HEK293 (cell line): ENCODE data around the gene STAMBPL1.

Experiments
- CTCF ChIA-PET: fragments of 350-600 bp; formaldehyde crosslinking; extraction: SDS; loops from one replicate; lab custom pipeline; 2021; ENCODE audit warnings: antibody characterized with exemption; lab: Yijun Ruan, JAX
- POLR2A ChIA-PET: fragments of 300-600 bp; formaldehyde crosslinking; extraction: SDS; loops from one replicate; lab custom pipeline; 2020; ENCODE audit warnings: antibody characterized with exemption, inconsistent platforms; lab: Yijun Ruan, JAX
- H3K27ac ChIP-seq: fragments of 200-500 bp; sonication (Bioruptor generic); 2 replicates; pipeline ENCODE4 v1.5.1; 2014; ENCODE audit warnings: low read depth, low read length, control low read depth, inconsistent platforms; ENCODE audit errors: extremely low read depth
- H3K36me3 ChIP-seq, 2 experiments: fragments of 200-500 bp in 1 of 2; sonication (Bioruptor generic) in 1 of 2; 1 replicate in 1 of 2; 2 replicates in 1 of 2; pipeline ENCODE4 v1.5.1; 2014 to 2017; ENCODE audit warnings: inconsistent platforms in 2 of 2, low read length in 2 of 2; ENCODE audit not compliant: control insufficient read depth in 2 of 2, insufficient read depth in 1 of 2
- H3K4me1 ChIP-seq: fragments of 200-500 bp; sonication (Bioruptor generic); 2 replicates; pipeline ENCODE4 v1.5.1; 2014; ENCODE audit warnings: mild to moderate bottlenecking, low read length, inconsistent platforms; ENCODE audit not compliant: control insufficient read depth, insufficient read depth
- H3K4me3 ChIP-seq: 2 replicates; pipeline ENCODE4 v1.5.1; 2011; ENCODE audit warnings: low read depth, mild to moderate bottlenecking, control low read depth, low read length, moderate library complexity
- H3K9me3 ChIP-seq: fragments of 200-500 bp; sonication (Bioruptor generic); 2 replicates; pipeline ENCODE4 v1.5.1; 2014; ENCODE audit warnings: low read depth, low read length, inconsistent platforms; ENCODE audit not compliant: control insufficient read depth, insufficient read depth
- CTCF ChIP-seq: fragments of 450-650 bp; formaldehyde crosslinking; IDR thresholded peaks from 2 replicates; pipeline ENCODE4 v1.5.1; 2016; ENCODE audit warnings: missing biosample characterization, missing genetic modification characterization
- ELK4 ChIP-seq: IDR thresholded peaks from 2 replicates; pipeline ENCODE4 v1.6.1; 2011; ENCODE audit warnings: mild to moderate bottlenecking, low read depth, low read length, borderline replicate concordance
- GLI2 ChIP-seq: fragments of 450-650 bp; formaldehyde crosslinking; IDR thresholded peaks from 2 replicates; pipeline ENCODE4; 2017; ENCODE audit warnings: missing biosample characterization, missing genetic modification characterization, low read depth, borderline replicate concordance
- MYNN ChIP-seq: fragments of 450-650 bp; formaldehyde crosslinking; IDR thresholded peaks from 2 replicates; pipeline ENCODE4 v1.5.1; 2016; ENCODE audit warnings: missing biosample characterization, missing genetic modification characterization, borderline replicate concordance
- MZF1 ChIP-seq: fragments of 450-650 bp; formaldehyde crosslinking; IDR thresholded peaks from 2 replicates; pipeline ENCODE4 v1.5.1; 2017; ENCODE audit warnings: missing biosample characterization, missing genetic modification characterization, borderline replicate concordance
- PBX3 ChIP-seq: sonication (generic); formaldehyde crosslinking; IDR thresholded peaks from 2 replicates; pipeline ENCODE4 v1.8.1; 2022; ENCODE audit warnings: mild to moderate bottlenecking, moderate library complexity, missing genetic modification reagents
- SETDB1 ChIP-seq: IDR thresholded peaks from one replicate; pipeline ENCODE4 v1.6.1; 2017; ENCODE audit warnings: mild to moderate bottlenecking, low read length, moderate library complexity, mixed read lengths; ENCODE audit not compliant: insufficient read length
- SP3 ChIP-seq: fragments of 450-650 bp; formaldehyde crosslinking; IDR thresholded peaks from 2 replicates; pipeline ENCODE4 v1.5.1; 2016; ENCODE audit warnings: missing biosample characterization, missing genetic modification characterization
- ZNF10 ChIP-seq: fragments of 450-650 bp; formaldehyde crosslinking; IDR thresholded peaks from 2 replicates; pipeline ENCODE4 v1.5.1; 2017; ENCODE audit warnings: missing biosample characterization, missing genetic modification characterization
- ZNF132 ChIP-seq: fragments of 450-650 bp; formaldehyde crosslinking; IDR thresholded peaks from 2 replicates; pipeline ENCODE4 v1.5.1; 2017; ENCODE audit warnings: missing biosample characterization, missing genetic modification characterization, borderline replicate concordance
- ZNF23 ChIP-seq: fragments of 450-650 bp; formaldehyde crosslinking; IDR thresholded peaks from 2 replicates; pipeline ENCODE4 v1.5.1; 2016; ENCODE audit warnings: missing biosample characterization, missing genetic modification characterization, borderline replicate concordance
- ZNF266 ChIP-seq: fragments of 450-650 bp; formaldehyde crosslinking; IDR thresholded peaks from 2 replicates; pipeline ENCODE4 v1.5.1; 2016; ENCODE audit warnings: missing biosample characterization, missing genetic modification characterization, low read depth
- ZNF426 ChIP-seq: fragments of 450-650 bp; formaldehyde crosslinking; IDR thresholded peaks from 2 replicates; pipeline ENCODE4 v1.5.1; 2017; ENCODE audit warnings: missing biosample characterization, missing genetic modification characterization, mild to moderate bottlenecking, inconsistent platforms, moderate library complexity
- ZNF654 ChIP-seq: fragments of 450-650 bp; formaldehyde crosslinking; IDR thresholded peaks from 2 replicates; pipeline ENCODE4 v1.5.1; 2016; ENCODE audit warnings: low read depth, missing biosample characterization, missing genetic modification characterization
- ZNF704 ChIP-seq: fragments of 450-650 bp; formaldehyde crosslinking; IDR thresholded peaks from 2 replicates; pipeline ENCODE4 v1.5.1; 2016; ENCODE audit warnings: missing biosample characterization, missing genetic modification characterization
- ZNF747 ChIP-seq: fragments of 450-650 bp; formaldehyde crosslinking; IDR thresholded peaks from 2 replicates; pipeline ENCODE4 v1.5.1; 2016; ENCODE audit warnings: missing biosample characterization, missing genetic modification characterization
- ZNF776 ChIP-seq: fragments of 450-650 bp; formaldehyde crosslinking; IDR thresholded peaks from 2 replicates; pipeline ENCODE4 v1.5.0; 2017; ENCODE audit warnings: missing biosample characterization, missing genetic modification characterization, borderline replicate concordance
- ZNF791 ChIP-seq: fragments of 450-650 bp; formaldehyde crosslinking; IDR thresholded peaks from 2 replicates; pipeline ENCODE4 v1.5.1; 2016; ENCODE audit warnings: missing biosample characterization, missing genetic modification characterization
- ZNF792 ChIP-seq: fragments of 450-650 bp; formaldehyde crosslinking; IDR thresholded peaks from 2 replicates; pipeline ENCODE4 v1.5.1; 2016; ENCODE audit warnings: missing biosample characterization, missing genetic modification characterization

Gene STAMBPL1

GRCh38 chr10:88870089-88870488 is 10.0 kb upstream of the STAMBPL1 start (continued):
- no peak for TF ChIP-seq ELK4

GRCh38 chr10:88873757-88874156 is 6.3 kb upstream of the STAMBPL1 start:
- TF ChIP-seq ZNF791 (tag by site-specific recombination) (no peak), ZNF654 (tag by site-specific recombination) (no peak), SP3 (tag by site-specific recombination) (no peak)
- Histone ChIP-seq H3K4me3 (no peak overlapping the region), H3K4me1 (no peaks in the 10 kb centered on the region), H3K27ac (no peak overlapping the region), H3K36me3 (no peaks in the 10 kb centered on the region), H3K9me3 (no peaks in the 10 kb centered on the region)
- ChIA-PET CTCF (interaction anchor here (0.9 to 1.2 kb wide), 3 partner anchors 26 to 61 kb away, joined by 3 to 5 read pairs (median 3); no protein-coding TSS in a partner anchor), POLR2A (no interaction called here)

GRCh38 chr10:88874281-88874680 is 5.8 kb upstream of the STAMBPL1 start:
- no peaks in the 10 kb centered on the region for H3K9me3 ChIP-seq
- no peak overlapping the region for H3K27ac ChIP-seq
- ChIA-PET CTCF (interaction anchor here (0.9 to 1.2 kb wide), 3 partner anchors 26 to 61 kb away, joined by 3 to 5 read pairs (median 3); no protein-coding TSS in a partner anchor), POLR2A (no interaction called here)
- H3K36me3 ChIP-seq, result no peaks in the 10 kb centered on the region
- TF ChIP-seq CTCF (tag by site-specific recombination) (no peak), ZNF23 (tag by site-specific recombination) (no peak), PBX3 (CRISPR knock-in tag) (no peak), ZNF792 (tag by site-specific recombination) (no peak), ZNF704 (no peak), ZNF747 (tag by site-specific recombination) (no peak), ZNF426 (no peak), SETDB1 (no peak), ZNF776 (tag by site-specific recombination) (no peak), ZNF132 (tag by site-specific recombination) (no peak), ZNF10 (tag by site-specific recombination) (no peak), GLI2 (no peak), MYNN (tag by site-specific recombination) (no peak), ZNF266 (tag by site-specific recombination) (no peak), MZF1 (tag by site-specific recombination) (no peak)
- TF ChIP-seq, all 188 proteins: peak for 0
- H3K4me3 ChIP-seq, result no peak overlapping the region
- H3K4me1 ChIP-seq, result no peaks in the 10 kb centered on the region
